ENCODE data around the gene UBL5.

DNA sequence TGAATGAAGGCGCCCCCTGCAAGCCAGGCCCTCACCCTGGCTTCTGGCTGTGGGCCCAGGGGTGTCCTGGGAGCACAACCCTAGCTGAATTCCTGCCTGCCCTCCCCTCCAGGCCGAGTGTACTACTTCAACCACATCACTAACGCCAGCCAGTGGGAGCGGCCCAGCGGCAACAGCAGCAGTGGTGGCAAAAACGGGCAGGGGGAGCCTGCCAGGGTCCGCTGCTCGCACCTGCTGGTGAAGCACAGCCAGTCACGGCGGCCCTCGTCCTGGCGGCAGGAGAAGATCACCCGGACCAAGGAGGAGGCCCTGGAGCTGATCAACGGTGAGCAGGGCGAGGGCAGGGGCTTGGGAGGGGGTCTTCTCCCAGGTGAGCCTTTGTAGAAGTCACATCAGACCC is 10.6 kb downstream of the UBL5 start:
- TF ChIP-seq POLR2A (IDR thresholded peaks at IDR 0.05) = no peak
- TF ChIP-seq, protein P1, sequence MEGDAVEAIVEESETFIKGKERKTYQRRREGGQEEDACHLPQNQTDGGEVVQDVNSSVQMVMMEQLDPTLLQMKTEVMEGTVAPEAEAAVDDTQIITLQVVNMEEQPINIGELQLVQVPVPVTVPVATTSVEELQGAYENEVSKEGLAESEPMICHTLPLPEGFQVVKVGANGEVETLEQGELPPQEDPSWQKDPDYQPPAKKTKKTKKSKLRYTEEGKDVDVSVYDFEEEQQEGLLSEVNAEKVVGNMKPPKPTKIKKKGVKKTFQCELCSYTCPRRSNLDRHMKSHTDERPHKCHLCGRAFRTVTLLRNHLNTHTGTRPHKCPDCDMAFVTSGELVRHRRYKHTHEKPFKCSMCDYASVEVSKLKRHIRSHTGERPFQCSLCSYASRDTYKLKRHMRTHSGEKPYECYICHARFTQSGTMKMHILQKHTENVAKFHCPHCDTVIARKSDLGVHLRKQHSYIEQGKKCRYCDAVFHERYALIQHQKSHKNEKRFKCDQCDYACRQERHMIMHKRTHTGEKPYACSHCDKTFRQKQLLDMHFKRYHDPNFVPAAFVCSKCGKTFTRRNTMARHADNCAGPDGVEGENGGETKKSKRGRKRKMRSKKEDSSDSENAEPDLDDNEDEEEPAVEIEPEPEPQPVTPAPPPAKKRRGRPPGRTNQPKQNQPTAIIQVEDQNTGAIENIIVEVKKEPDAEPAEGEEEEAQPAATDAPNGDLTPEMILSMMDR (IDR thresholded peaks at IDR 0.05) = no peak
